Stimulated activated CD4-positive, alpha-beta T cell treated with anti-CD3 and anti-CD28 coated beads, TNF-alpha, amount 100 ng/mL, for 1 hour (primary cell): ENCODE data around the gene BHLHE40.

Experiments
- DNase-seq, 3 donors: peaks; one replicate each; pipeline ENCODE4 v3.0.0-alpha.2; 2020; ENCODE audit warnings: low read depth in 3 of 3, low spot score in 1 of 3

The BHLHE40 gene

GRCh38 chr3:4982773-4983738 is 3.8 kb downstream of the BHLHE40 start:
- no peak for DNase-seq

GRCh38 chr3:4983739-4984510 is 4.7 kb downstream of the BHLHE40 start:
- DNase-seq, result peak; percentile 41 to 74 (median 59)

- DNase-seq, result no peak
Measured at GRCh38 chr3:4984511-4984864, 5.3 kb downstream of the BHLHE40 start.

GRCh38 chr3:4985330-4986174 is 6.3 kb downstream of the BHLHE40 start:
- DNase-seq, result no peak

GRCh38 chr3:4986175-4986781 is 7.0 kb downstream of the BHLHE40 start:
- no peak for DNase-seq

GRCh38 chr3:4986782-4987537 is 7.7 kb downstream of the BHLHE40 start:
- peak in 2 of 3 donors; percentile 19 to 38 for DNase-seq

GRCh38 chr3:4987538-4988296 is 8.5 kb downstream of the BHLHE40 start:
- DNase-seq, result no peak

GRCh38 chr3:4988983-4989834 is 10.0 kb downstream of the BHLHE40 start:
- no peak for DNase-seq

GRCh38 chr3:4990069-4990468 is 10.8 kb downstream of the BHLHE40 start:
- no peak for DNase-seq

GRCh38 chr3:4992118-4992517 is 12.9 kb downstream of the BHLHE40 start:
- DNase-seq, result no peak

GRCh38 chr3:4993276-4994143 is 14.3 kb downstream of the BHLHE40 start:
- DNase-seq, result no peak

- DNase-seq, result no peak
Measured at GRCh38 chr3:4994144-4994730, 15.0 kb downstream of the BHLHE40 start.

GRCh38 chr3:4994823-4995499 is 15.7 kb downstream of the BHLHE40 start:
- no peak for DNase-seq

GRCh38 chr3:4995500-4996053 is 16.3 kb downstream of the BHLHE40 start:
- no peak for DNase-seq

- DNase-seq, result no peak
Measured at GRCh38 chr3:4996223-4996765, 17.1 kb downstream of the BHLHE40 start.

GRCh38 chr3:4996771-4997291 is 17.6 kb downstream of the BHLHE40 start:
- DNase-seq, result no peak
